KMS-11 (cell line): ENCODE results near the gene LRRTM4.
"Not testable (repeated sequence)": the region's sequence is repeated elsewhere in the genome, so short reads cannot be mapped to it uniquely, and the experiment has no call there.

Experiments used
- H2AFZ ChIP-seq: fragments of 200-600 bp; sonication (generic); 2 replicates; pipeline ENCODE4 v1.6.1; 2016; ENCODE audit warnings: antibody characterized with exemption, mixed run types, low read depth
- H3K27ac ChIP-seq: fragments of 200-600 bp; sonication (generic); 2 replicates; pipeline ENCODE4 v1.6.1; 2016; ENCODE audit warnings: mild to moderate bottlenecking, mixed run types
- H3K27me3 ChIP-seq: fragments of 200-600 bp; sonication (generic); 2 replicates; pipeline ENCODE4 v1.6.1; 2017; ENCODE audit warnings: mild to moderate bottlenecking, low read depth, mixed run types, moderate library complexity; ENCODE audit not compliant: insufficient read depth
- H3K36me3 ChIP-seq: fragments of 200-600 bp; sonication (generic); 2 replicates; pipeline ENCODE4 v1.6.1; 2017; ENCODE audit warnings: mild to moderate bottlenecking, mixed run types; ENCODE audit not compliant: insufficient read depth
- H3K4me1 ChIP-seq: fragments of 200-600 bp; sonication (generic); 2 replicates; pipeline ENCODE4 v1.6.1; 2016; ENCODE audit warnings: mild to moderate bottlenecking, low read depth, mixed run types; ENCODE audit not compliant: poor library complexity, severe bottlenecking
- H3K4me2 ChIP-seq: fragments of 200-600 bp; sonication (generic); 2 replicates; pipeline ENCODE4 v1.7.0; 2016; ENCODE audit warnings: mild to moderate bottlenecking, mixed run types
- H3K4me3 ChIP-seq: fragments of 200-600 bp; sonication (generic); IDR thresholded peaks from 2 replicates; pipeline ENCODE4 v1.6.1; 2017; ENCODE audit warnings: low read depth, low read length, mixed read lengths; ENCODE audit not compliant: insufficient read depth
- H3K79me2 ChIP-seq: fragments of 200-600 bp; sonication (generic); 2 replicates; pipeline ENCODE4 v1.6.1; 2016; ENCODE audit warnings: low read depth, mixed run types; ENCODE audit not compliant: insufficient read depth
- H3K9ac ChIP-seq: fragments of 200-600 bp; sonication (generic); 2 replicates; pipeline ENCODE4 v1.6.1; 2016; ENCODE audit warnings: mild to moderate bottlenecking, mixed run types
- H4K20me1 ChIP-seq: fragments of 200-600 bp; sonication (generic); 2 replicates; pipeline ENCODE4 v1.6.1; 2016; ENCODE audit warnings: mild to moderate bottlenecking, mixed run types; ENCODE audit not compliant: insufficient read depth
- CTCF ChIP-seq: fragments of 200-600 bp; sonication (generic); conservative IDR thresholded peaks from 2 replicates; pipeline ENCODE4 v1.6.1; 2017; ENCODE audit warnings: low read depth, mild to moderate bottlenecking, antibody characterized with exemption, low read length, moderate library complexity, mixed read lengths

Gene LRRTM4

GRCh38 chr2:77081597-77081996 lies 440.6 kb downstream of the LRRTM4 start:
- Histone ChIP-seq H3K27ac (no peak overlapping the region), H3K36me3 (no peaks in the 10 kb centered on the region), H3K27me3 (no peaks in the 10 kb centered on the region), H3K4me3 (no peak overlapping the region), H3K4me1 (no peaks in the 10 kb centered on the region), H3K79me2 (no peaks in the 10 kb centered on the region), H4K20me1 (no peaks in the 10 kb centered on the region), H3K9ac (no peak overlapping the region), H2AFZ (no peak overlapping the region), H3K4me2 (no peak overlapping the region)
- no peak for TF ChIP-seq CTCF

- H3K27ac ChIP-seq: no peak overlapping the region
- H3K4me1 ChIP-seq: no peaks in the 10 kb centered on the region
- H3K4me2 ChIP-seq: no peak overlapping the region
- H3K27me3 ChIP-seq: no peaks in the 10 kb centered on the region
- no peak overlapping the region for H3K9ac ChIP-seq
- H2AFZ ChIP-seq: no peak overlapping the region
- no peaks in the 10 kb centered on the region for H4K20me1 ChIP-seq
- no peak overlapping the region for H3K4me3 ChIP-seq
- no peaks in the 10 kb centered on the region for H3K36me3 ChIP-seq
- no peak for TF ChIP-seq CTCF
- no peaks in the 10 kb centered on the region for H3K79me2 ChIP-seq
Observed at GRCh38 chr2:77064324-77064723, 457.9 kb downstream of the LRRTM4 start.

GRCh38 chr2:77054938-77055337 lies 467.2 kb downstream of the LRRTM4 start:
- H3K9ac ChIP-seq: no peak overlapping the region
- H3K79me2 ChIP-seq: no peaks in the 10 kb centered on the region
- no peak overlapping the region for H3K27ac ChIP-seq
- H3K27me3 ChIP-seq: no peaks in the 10 kb centered on the region
- H3K36me3 ChIP-seq: no peaks in the 10 kb centered on the region
- no peak overlapping the region for H2AFZ ChIP-seq
- TF ChIP-seq CTCF: no peak
- H3K4me1 ChIP-seq: no peaks in the 10 kb centered on the region
- H3K4me3 ChIP-seq: no peak overlapping the region
- no peak overlapping the region for H3K4me2 ChIP-seq
- no peaks in the 10 kb centered on the region for H4K20me1 ChIP-seq

GRCh38 chr2:77046339-77046738 lies 475.8 kb downstream of the LRRTM4 start:
- Histone ChIP-seq H3K4me1 (no peaks in the 10 kb centered on the region), H3K27ac (no peak overlapping the region), H4K20me1 (no peaks in the 10 kb centered on the region), H3K4me3 (no peak overlapping the region), H3K79me2 (no peaks in the 10 kb centered on the region), H2AFZ (no peak overlapping the region), H3K36me3 (no peaks in the 10 kb centered on the region), H3K9ac (no peak overlapping the region), H3K4me2 (no peak overlapping the region), H3K27me3 (no peaks in the 10 kb centered on the region)
- no peak for TF ChIP-seq CTCF

GRCh38 chr2:77045456-77045855 lies 476.7 kb downstream of the LRRTM4 start:
- not testable (repeated sequence) for H3K36me3 ChIP-seq, H3K4me1 ChIP-seq, H3K27me3 ChIP-seq, H3K9ac ChIP-seq, H4K20me1 ChIP-seq, H2AFZ ChIP-seq, H3K4me2 ChIP-seq, H3K79me2 ChIP-seq, H3K27ac ChIP-seq, H3K4me3 ChIP-seq
